Left renal cortex interstitium (tissue), 4 donors: ENCODE results near the gene SEBOX. TPM values are rescaled to one million over a fixed set of nuclear protein-coding genes. Genes with fewer than 3 reads are reported as not detected.

Source experiments
- DNase-seq, 4 donors: peaks; one replicate each; pipeline ENCODE4 v3.0.0-alpha.2; 2013; ENCODE audit warnings: low read depth in 4 of 4, low spot score in 2 of 4, missing footprints in 1 of 4
- polyA plus RNA-seq, 4 donors: library from polyadenylated mRNA; unstranded; fragments of 120-200 nt; gene quantifications; one replicate each; pipeline ENCODE4 v1.2.1, GENCODE V29; 2013; ENCODE audit not compliant: insufficient read length in 4 of 4

Gene SEBOX
- polyA plus RNA-seq, 4 donors, result not detected

GRCh38 chr17:28369684-28370034 lies 4.7 kb upstream of the SEBOX start:
- no peak for DNase-seq

DNA sequence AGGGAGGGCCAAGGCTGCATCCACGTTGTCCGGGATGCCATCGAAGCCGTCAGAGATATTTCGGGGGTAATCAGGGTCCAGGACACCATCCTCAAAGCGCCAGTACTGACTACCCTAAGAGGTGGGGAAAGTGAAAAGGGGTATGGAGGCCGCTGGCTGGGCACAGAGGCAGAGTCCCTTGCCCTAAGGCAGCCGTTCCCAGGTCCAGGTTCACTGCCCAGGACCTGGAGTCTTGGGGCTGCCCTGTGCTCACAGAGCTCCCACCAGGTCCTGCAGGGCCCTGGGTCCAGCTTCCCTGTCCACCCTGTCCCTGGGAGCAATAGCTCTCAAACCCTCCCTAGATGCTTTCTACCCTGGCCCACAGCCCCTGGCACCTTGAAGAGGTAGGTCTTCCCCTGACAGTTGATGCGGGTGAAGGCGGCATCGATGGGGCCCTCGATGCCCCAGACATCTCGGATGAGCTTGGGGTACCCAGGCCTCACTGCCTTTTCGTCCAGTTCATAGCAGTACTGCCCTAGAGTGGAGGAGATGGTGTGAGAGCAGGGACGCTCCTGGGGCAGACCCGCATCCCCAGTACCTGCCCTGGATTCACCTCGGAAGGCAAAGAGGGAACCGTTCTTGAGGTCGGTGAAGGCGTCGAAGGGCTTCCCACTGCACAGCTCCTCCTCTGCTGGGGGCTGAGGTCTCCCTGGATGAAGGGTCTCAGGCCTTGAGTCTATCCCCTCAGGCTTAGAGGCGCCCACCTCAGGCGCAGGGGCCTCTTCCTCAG lies 4.1 kb upstream of the SEBOX start:
- DNase-seq, result no peak

DNA sequence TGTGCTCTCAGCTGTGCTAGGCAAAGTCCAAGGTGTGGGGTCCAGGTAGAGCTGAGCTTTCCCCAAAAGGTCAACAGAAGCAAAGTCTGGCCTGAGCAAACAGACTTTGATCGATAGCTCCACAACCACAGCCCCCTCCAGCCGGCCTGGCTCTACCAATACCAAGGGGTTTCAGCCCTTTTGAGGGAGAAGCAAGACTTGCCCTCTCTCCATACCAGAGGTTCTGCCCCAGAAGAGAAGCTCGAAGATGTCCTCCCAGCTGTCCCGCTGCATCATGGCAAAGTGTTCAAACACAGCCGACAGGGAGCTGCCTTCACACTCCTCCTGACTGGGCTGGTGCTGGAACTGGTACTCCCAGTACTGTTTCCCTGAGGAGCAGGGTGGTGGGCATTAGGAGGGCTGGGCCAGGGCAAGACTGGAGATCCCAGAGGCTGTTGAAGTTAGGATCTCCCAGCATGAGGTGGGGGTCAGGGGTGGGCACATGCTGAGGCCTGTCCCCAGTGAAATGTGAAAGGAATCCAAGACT lies 3.4 kb upstream of the SEBOX start:
- DNase-seq, result no peak

GRCh38 chr17:28367641-28368305 lies 2.8 kb upstream of the SEBOX start:
- no peak for DNase-seq

DNA sequence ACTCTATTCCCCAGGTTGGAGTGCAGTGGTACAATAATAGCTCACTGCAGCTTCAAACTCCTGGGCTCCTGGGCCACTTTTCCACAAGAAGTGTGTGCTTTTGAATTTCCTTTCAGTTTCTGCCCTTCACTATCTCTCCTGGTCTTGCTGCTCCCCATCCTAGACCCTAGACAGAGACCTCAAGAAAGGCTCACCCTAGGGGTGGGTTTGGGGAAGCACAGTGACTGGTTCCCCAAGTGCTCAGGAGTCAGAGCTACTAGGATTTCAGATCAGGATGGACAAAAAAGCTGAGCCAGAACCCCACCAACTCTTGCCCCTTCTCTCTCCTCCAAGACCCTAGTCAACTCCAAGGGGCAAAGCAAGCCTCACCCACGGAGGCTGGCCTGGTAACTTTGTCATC lies 1.6 kb upstream of the SEBOX start:
- no peak for DNase-seq

GRCh38 chr17:28365487-28365886 lies 488 bp upstream of the SEBOX start:
- no peak for DNase-seq

- DNase-seq, result no peak
Measured at GRCh38 chr17:28363776-28364650, 986 bp downstream of the SEBOX start.

DNA sequence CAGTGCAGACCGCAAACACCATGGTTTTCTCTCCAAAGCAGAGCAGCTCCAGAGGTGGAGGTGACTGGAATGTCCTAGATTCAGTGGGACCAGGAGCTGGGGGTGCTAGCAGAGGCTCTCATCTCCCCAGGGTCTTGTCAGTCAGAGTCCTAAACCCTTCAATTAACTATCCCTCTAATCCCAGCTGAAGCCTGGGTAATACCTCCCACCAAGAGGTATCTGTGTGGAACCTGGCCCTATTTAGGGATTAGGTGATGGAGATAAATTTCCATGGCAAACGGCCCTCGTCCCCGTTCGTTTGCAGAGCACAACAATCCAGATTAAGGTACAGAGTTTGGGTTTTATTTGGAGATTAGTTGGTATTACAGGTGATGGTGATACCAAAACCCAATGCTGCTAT lies 1.8 kb downstream of the SEBOX start:
- DNase-seq, result no peak

DNA sequence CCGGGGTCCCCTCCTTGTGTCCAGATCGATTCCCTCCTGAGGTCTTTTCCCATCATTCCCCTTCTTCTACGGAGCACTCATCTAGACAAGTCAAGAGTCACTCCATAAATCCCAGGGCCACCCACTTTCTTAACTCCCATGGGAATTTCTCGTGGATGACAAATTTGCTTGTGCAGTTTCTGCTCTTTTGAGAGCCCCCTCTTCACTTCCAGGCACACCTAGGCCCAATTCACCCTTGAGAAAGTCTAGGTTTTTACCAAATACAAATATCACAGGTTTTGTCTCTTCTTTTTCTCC lies 7.2 kb downstream of the SEBOX start:
- DNase-seq, result no peak

- peak in 3 of 4 donors; percentile 78 to 90 (median 84) for DNase-seq
Measured at GRCh38 chr17:28357061-28357900, 7.7 kb downstream of the SEBOX start, which contains the start of gene POLDIP2. TSS of gene POLDIP2 (minus strand) at chr17:28357527. CDS start at chr17:28357448, 79 bp downstream.

- DNase-seq, result no peak
Measured at GRCh38 chr17:28350271-28350670, 14.7 kb downstream of the SEBOX start.

DNA sequence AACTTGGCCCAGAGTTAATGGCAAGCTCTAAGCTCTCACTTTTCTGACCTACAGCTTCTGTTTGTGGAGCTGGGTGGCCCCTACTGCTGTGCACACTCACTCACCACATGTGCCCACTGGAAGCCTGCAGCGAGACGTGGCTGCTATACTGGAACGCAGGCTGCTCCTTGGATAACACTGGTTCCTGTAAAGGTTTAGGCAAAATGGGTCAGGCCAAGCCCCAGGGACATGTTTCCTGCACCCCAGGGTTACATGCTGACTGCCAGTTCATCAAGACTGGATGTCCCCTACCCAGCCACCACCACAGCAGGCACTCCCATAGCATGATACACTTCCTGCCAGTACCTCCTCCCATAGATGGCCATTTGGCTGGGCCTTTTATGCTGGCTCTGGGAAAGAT lies 16.0 kb downstream of the SEBOX start:
- no peak for DNase-seq

DNA sequence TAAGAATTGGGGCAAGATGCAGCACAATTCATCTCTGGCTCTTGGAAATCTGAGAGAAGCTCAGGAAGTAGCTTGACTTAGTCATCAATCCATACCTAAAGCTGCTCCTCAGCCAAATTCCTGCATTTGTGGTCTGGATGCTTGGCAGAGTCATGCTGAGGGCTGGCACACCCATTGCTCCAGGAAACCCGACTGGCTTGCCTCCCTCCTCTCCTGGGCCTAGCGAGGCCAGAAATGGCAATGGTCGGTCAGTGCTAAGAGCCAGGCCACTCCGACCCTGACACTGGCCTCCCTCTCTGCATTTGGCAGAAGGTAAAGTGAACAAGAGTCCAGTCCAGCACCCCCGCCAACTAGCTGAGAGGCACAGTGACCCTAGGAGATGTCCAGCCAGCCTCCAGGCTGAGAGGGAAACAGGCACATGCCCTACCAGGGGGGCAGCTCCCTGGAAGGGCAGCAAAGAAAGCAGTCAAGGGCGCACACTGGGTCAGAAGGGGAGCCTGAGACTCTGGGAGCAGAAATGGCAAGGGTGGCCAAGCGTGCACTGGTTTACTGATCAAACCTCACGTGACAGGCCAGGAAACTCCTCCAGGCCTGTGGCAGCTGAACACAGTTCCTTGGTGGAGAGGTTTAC lies 17.6 kb downstream of the SEBOX start:
- DNase-seq, result no peak

- no peak for DNase-seq
Measured at GRCh38 chr17:28346746-28347246, 18.2 kb downstream of the SEBOX start.

DNA sequence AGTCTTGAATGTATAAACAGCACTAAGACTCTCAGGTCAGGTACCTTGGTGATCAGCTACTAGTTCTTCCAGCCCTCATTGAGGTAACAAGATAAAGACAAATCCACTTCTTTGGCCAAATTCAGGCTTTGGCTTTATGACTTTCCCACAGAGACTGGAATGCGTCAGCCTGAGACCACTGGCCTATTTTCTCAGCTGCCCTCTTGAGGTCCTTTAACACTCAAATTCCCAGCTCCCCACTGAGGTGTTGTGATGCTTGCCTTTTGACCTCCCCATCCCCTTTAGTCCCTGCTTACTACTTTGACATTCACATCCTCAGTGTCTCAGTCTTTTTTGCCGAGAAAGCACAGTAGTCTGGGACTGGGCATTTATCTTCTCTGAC lies 18.8 kb downstream of the SEBOX start:
- DNase-seq, result no peak

DNA sequence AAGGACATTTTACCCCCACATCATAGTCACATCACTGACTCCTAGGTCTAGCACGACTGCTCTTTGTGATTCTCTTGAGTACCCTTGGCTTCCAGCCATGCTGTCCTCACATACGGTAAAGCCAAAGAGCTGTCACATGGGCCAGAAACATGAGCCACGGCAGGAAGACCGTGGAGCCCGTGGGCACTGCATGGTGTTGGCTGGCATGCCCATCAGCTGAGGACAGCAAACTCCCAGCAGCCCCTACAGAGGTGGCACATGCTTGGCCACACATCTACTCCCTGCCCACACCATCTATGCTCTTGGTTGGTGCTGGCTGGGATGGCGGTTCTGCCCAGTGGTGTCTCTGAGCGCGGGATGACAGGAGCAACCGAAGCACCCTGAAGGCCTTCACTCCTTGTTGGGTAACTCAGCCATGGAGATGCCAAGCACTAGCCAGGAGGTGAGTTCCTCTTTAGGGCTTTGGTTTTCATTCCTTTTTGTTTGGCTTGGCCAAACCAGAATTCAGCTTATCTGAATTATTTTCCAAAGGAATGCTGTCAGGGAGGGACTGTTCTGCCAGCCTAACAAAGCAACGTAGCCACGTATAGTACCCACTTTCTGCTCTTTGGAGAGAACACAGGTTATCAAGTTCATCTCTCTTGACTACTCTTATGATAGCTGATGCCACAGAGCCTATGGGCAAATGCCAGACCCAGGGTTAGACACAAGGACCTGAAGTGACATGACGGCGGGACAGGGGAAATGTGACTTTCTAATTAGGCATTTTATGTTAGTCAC lies 19.4 kb downstream of the SEBOX start:
- DNase-seq, result no peak

GRCh38 chr17:28344435-28344901 lies 20.5 kb downstream of the SEBOX start:
- no peak for DNase-seq

DNA sequence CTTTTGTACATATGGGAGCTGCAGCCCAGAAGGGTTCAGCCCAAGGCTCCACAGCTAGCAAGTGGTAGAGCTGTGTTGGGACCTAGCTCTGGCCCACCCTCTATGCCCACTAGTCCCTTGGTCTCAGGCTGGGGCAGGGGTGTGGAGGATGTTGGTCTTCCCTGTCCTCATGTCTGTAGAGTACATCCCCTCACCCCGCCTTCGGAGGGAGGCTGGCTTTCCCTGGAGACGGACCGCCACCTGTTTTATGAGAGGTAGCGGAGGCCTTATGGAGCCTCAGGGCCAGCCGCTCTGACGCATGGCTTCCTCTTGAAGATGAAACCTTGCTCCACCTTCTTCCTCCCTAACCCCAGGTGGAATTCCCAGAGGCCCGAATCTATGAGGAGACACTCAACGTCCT lies 21.0 kb downstream of the SEBOX start:
- DNase-seq, result no peak

GRCh38 chr17:28343491-28343932 lies 21.5 kb downstream of the SEBOX start:
- no peak for DNase-seq
